Caco-2 (cell line): ENCODE measurements around the gene RIPK3. TPM values are rescaled to one million over a fixed set of nuclear protein-coding genes. Genes with fewer than 3 reads are reported as not detected.

Experiments
- BruUV-seq: library from RNA; stranded (reverse); fragments of 400-500 nt; replicated peaks from 2 replicates; lab custom pipeline; 2021; lab: Mats Ljungman, UMichigan
- CTCF ChIA-PET: fragments of 300-600 bp; sonication (Branson Sonifier 250); formaldehyde crosslinking; loops from one replicate; lab custom pipeline; 2022; ENCODE audit warnings: antibody characterized with exemption; lab: Charles Lee
- POLR2A ChIA-PET: fragments of 300-600 bp; sonication (Branson Sonifier 250); formaldehyde crosslinking; loops from one replicate; lab custom pipeline; 2022; ENCODE audit warnings: antibody characterized with exemption; lab: Charles Lee
- DNase-seq, 2 experiments: peaks; one replicate each; pipeline versions ENCODE4 v3.0.0 to v3.0.0-alpha.2; 2020 to 2022
- H3K27me3 ChIP-seq: replicated peaks from 2 replicates; pipeline ENCODE4 v1.6.0; 2011; ENCODE audit warnings: low read length; ENCODE audit not compliant: control insufficient read depth, insufficient read depth
- H3K36me3 ChIP-seq: 2 replicates; pipeline ENCODE4 v1.5.1; 2011; ENCODE audit warnings: low read length; ENCODE audit not compliant: control insufficient read depth, insufficient read depth
- H3K4me1 ChIP-seq: fragments of 250-450 bp; sonication (Bioruptor Pico); 2 replicates; pipeline ENCODE4 v1.5.1; 2020; ENCODE audit warnings: mild to moderate bottlenecking
- H3K4me3 ChIP-seq: 2 replicates; pipeline ENCODE4 v1.5.1; 2011; ENCODE audit warnings: low read depth, mild to moderate bottlenecking, control low read depth, low read length
- H3K9me3 ChIP-seq: fragments of 250-450 bp; sonication (Bioruptor Pico); 2 replicates; pipeline ENCODE4 v1.5.1; 2020; ENCODE audit warnings: mild to moderate bottlenecking, moderate library complexity
- H3K27ac Mint-ChIP-seq: one replicate; pipeline ENCODE4 v1.8.0; 2022; ENCODE audit warnings: mixed read lengths; ENCODE audit not compliant: unreplicated experiment
- H3K27me3 Mint-ChIP-seq: one replicate; pipeline ENCODE4 v1.8.0; 2022; ENCODE audit warnings: mixed read lengths; ENCODE audit not compliant: insufficient read depth, unreplicated experiment
- H3K36me3 Mint-ChIP-seq: one replicate; pipeline ENCODE4 v1.8.0; 2022; ENCODE audit warnings: mild to moderate bottlenecking, mixed read lengths; ENCODE audit not compliant: insufficient read depth, unreplicated experiment
- H3K4me1 Mint-ChIP-seq: one replicate; pipeline ENCODE4 v1.8.0; 2022; ENCODE audit warnings: low read depth, mixed read lengths; ENCODE audit not compliant: unreplicated experiment
- H3K4me3 Mint-ChIP-seq: one replicate; pipeline ENCODE4 v1.8.0; 2022; ENCODE audit warnings: mild to moderate bottlenecking, moderate library complexity, mixed read lengths; ENCODE audit not compliant: unreplicated experiment
- H3K9me3 Mint-ChIP-seq: one replicate; pipeline ENCODE4 v1.8.0; 2022; ENCODE audit warnings: mixed read lengths; ENCODE audit not compliant: unreplicated experiment
- intact Hi-C: fragments of 100-400 bp; cut with micrococcal nuclease; formaldehyde crosslinking; loops from one replicate; pipeline ENCODE4 v1.10.0; 2022; ENCODE audit not compliant: unreplicated experiment
- total RNA-seq: library from RNA; stranded (reverse); gene quantifications from 2 replicates; pipeline ENCODE4 v1.2.3, GENCODE V29; 2022
- TF ChIP-seq, protein P1 (sequence below), 2 experiments: fragments of 200-600 bp in 1 of 2; IDR thresholded peaks; 1 replicate in 1 of 2; 2 replicates in 1 of 2; pipeline versions ENCODE4 v1.5.1 to v1.8.0; 2011 to 2022; ENCODE audit warnings: antibody characterized with exemption in 1 of 2, control low read depth in 1 of 2, inconsistent platforms in 1 of 2, low read depth in 1 of 2, low read length in 1 of 2, mild to moderate bottlenecking in 1 of 2, moderate library complexity in 1 of 2; ENCODE audit not compliant: insufficient read depth in 1 of 2, severe bottlenecking in 1 of 2, unreplicated experiment in 1 of 2

RIPK3 gene
- total RNA-seq, 1 experiment from 2014 or later: 1.5 TPM

DNA sequence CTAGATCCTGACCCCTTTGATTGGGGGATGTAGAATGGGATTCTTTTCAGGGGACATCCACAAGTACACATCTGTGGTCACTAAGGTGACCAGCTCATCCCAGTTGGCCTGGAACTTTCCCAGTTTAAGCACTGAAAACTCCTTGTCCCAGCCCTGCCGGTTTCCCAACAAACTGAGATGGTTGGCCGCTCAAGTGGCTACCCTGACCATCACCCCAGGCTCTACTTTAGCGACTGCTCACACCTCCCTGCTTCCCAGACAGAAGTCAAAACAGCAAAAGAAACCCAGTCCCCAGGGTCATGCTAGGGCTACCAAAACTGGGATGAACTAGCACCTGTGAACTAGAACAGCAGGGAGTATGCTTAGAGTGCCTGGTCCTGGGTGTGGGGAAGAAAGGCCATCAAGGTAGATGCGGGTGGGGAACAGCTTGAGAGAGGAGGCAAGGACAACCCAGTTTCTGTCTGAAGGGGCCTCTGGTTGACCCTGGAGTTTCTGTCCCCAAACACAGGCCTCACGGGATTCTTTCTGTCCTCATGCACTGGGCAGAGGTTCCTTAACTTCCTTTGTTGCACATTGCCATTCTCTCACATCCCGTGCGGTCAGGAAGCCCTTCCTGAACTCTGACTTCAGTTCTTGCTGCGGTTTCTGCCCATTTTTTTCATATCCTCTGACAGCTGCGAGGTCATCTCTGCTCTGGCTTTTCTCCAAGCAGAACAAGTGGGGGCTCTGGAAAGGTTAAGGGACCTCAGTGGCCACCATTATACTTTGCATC, 26.9 kb downstream of the RIPK3 start:
- DNase-seq: no peak
- ChIA-PET CTCF (no interaction called here), POLR2A (no interaction called here)
- H3K4me1 ChIP-seq: peaks cover 22% of the 10 kb centered on the region
- H3K27me3 Mint-ChIP-seq: no peaks in the 10 kb centered on the region
- peaks cover 27% of the 10 kb centered on the region for H3K36me3 Mint-ChIP-seq
- no peaks in the 10 kb centered on the region for H3K27me3 ChIP-seq
- TF ChIP-seq, protein P1, sequence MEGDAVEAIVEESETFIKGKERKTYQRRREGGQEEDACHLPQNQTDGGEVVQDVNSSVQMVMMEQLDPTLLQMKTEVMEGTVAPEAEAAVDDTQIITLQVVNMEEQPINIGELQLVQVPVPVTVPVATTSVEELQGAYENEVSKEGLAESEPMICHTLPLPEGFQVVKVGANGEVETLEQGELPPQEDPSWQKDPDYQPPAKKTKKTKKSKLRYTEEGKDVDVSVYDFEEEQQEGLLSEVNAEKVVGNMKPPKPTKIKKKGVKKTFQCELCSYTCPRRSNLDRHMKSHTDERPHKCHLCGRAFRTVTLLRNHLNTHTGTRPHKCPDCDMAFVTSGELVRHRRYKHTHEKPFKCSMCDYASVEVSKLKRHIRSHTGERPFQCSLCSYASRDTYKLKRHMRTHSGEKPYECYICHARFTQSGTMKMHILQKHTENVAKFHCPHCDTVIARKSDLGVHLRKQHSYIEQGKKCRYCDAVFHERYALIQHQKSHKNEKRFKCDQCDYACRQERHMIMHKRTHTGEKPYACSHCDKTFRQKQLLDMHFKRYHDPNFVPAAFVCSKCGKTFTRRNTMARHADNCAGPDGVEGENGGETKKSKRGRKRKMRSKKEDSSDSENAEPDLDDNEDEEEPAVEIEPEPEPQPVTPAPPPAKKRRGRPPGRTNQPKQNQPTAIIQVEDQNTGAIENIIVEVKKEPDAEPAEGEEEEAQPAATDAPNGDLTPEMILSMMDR (IDR thresholded peaks at IDR 0.05; ENCODE audit: insufficient read depth in 1 of 2, low read depth in 1 of 2, low read length in 1 of 2, severe bottlenecking in 1 of 2, unreplicated experiment in 1 of 2): no peak
- no peak overlapping the region for H3K4me3 ChIP-seq
- H3K27ac Mint-ChIP-seq: no peak overlapping the region
- no peaks in the 10 kb centered on the region for H3K36me3 ChIP-seq
- intact Hi-C loops: no loop called here
- no TSS peak for BruUV-seq
- no peak overlapping the region for H3K4me3 Mint-ChIP-seq
- H3K9me3 Mint-ChIP-seq: no peaks in the 10 kb centered on the region
- H3K4me1 Mint-ChIP-seq: peaks cover 12% of the 10 kb centered on the region
- no peaks in the 10 kb centered on the region for H3K9me3 ChIP-seq

DNA sequence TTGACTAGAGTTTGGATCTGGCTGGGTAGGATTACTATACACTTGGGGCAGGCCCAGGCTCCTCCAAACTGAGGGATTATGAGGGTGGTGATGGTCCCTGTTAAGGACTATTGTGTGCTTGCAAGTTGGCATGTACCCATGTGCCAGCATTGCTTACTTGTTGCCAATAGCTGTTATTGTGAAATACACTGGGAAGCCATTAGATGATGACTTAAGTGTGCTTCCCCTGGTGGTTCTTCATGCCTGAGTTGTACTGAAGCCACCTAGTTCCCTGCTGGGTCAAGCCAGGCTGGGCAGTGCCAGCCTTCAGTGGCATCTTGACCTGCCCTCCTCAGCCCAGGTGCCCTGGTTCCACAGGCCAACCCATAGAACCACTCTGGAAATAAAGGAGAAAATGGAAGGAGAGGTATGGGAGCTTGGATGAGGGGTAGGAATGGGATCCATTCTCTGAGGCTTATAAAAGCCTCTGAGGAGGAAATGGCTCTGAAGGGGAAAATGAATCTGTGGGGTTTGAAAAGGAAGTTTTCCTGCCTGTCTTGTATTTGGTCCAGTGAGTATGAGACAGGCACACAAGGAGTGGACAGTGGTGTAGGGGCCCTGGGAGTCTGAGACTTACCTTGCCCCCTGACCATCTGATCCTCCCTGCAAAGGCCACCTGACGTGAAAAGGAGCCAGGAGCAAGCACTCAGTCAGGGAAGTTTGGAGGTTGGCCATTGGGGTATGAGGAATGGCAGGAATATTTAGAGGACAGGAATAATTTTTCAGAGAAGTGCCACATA, 27.8 kb downstream of the RIPK3 start:
- no peak for DNase-seq
- Mint-ChIP-seq H3K27me3 (no peaks in the 10 kb centered on the region), H3K27ac (no peak overlapping the region), H3K36me3 (peaks cover 33% of the 10 kb centered on the region), H3K4me3 (no peak overlapping the region), H3K9me3 (no peaks in the 10 kb centered on the region), H3K4me1 (peaks cover 21% of the 10 kb centered on the region)
- H3K4me1 ChIP-seq: peaks cover 31% of the 10 kb centered on the region
- H3K36me3 ChIP-seq: no peaks in the 10 kb centered on the region
- no TSS peak for BruUV-seq
- ChIA-PET POLR2A (no interaction called here), CTCF (no interaction called here)
- no peak overlapping the region for H3K4me3 ChIP-seq
- intact Hi-C loops: no loop called here
- no peaks in the 10 kb centered on the region for H3K9me3 ChIP-seq
- TF ChIP-seq, protein P1 (IDR thresholded peaks at IDR 0.05; ENCODE audit: insufficient read depth in 1 of 2, low read depth in 1 of 2, low read length in 1 of 2, severe bottlenecking in 1 of 2, unreplicated experiment in 1 of 2): no peak
- no peaks in the 10 kb centered on the region for H3K27me3 ChIP-seq

DNA sequence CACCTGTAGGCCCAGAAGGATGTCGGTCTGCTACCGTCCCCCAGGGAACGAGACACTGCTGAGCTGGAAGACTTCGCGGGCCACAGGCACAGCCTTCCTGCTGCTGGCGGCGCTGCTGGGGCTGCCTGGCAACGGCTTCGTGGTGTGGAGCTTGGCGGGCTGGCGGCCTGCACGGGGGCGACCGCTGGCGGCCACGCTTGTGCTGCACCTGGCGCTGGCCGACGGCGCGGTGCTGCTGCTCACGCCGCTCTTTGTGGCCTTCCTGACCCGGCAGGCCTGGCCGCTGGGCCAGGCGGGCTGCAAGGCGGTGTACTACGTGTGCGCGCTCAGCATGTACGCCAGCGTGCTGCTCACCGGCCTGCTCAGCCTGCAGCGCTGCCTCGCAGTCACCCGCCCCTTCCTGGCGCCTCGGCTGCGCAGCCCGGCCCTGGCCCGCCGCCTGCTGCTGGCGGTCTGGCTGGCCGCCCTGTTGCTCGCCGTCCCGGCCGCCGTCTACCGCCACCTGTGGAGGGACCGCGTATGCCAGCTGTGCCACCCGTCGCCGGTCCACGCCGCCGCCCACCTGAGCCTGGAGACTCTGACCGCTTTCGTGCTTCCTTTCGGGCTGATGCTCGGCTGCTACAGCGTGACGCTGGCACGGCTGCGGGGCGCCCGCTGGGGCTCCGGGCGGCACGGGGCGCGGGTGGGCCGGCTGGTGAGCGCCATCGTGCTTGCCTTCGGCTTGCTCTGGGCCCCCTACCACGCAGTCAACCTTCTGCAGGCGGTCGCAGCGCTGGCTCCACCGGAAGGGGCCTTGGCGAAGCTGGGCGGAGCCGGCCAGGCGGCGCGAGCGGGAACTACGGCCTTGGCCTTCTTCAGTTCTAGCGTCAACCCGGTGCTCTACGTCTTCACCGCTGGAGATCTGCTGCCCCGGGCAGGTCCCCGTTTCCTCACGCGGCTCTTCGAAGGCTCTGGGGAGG, 28.9 kb downstream of the RIPK3 start, which contains the start of gene LTB4R:
Gene LTB4R, plus strand, starts transcription at position 857 of the 959 bp plus-strand sequence. CDS start 4,150 bp downstream, outside the sequence.
- peaks cover 3% of the 10 kb centered on the region for H3K36me3 ChIP-seq
- no peaks in the 10 kb centered on the region for H3K9me3 ChIP-seq
- no peak within 1 kb of the TSS for H3K27ac Mint-ChIP-seq
- no peak within 1 kb of the TSS for H3K4me3 ChIP-seq
- no TSS peak for BruUV-seq
- no peak within 1 kb of the TSS for H3K4me3 Mint-ChIP-seq
- H3K27me3 ChIP-seq: no peaks in the 10 kb centered on the region
- intact Hi-C loops: no loop called here
- no peaks in the 10 kb centered on the region for H3K27me3 Mint-ChIP-seq
- TF ChIP-seq, protein P1 (IDR thresholded peaks at IDR 0.05; ENCODE audit: insufficient read depth in 1 of 2, low read depth in 1 of 2, low read length in 1 of 2, severe bottlenecking in 1 of 2, unreplicated experiment in 1 of 2): no peak
- peaks cover 27% of the 10 kb centered on the region for H3K4me1 Mint-ChIP-seq
- POLR2A ChIA-PET: no interaction called here
- CTCF ChIA-PET: interaction anchor here (4.3 kb wide), 1 partner anchor 69 kb away, joined by 42 read pairs; the partner anchor contains the start of gene TINF2
- no peaks in the 10 kb centered on the region for H3K9me3 Mint-ChIP-seq
- no peak for DNase-seq
- H3K4me1 ChIP-seq: peaks cover 25% of the 10 kb centered on the region
- H3K36me3 Mint-ChIP-seq: peaks cover 32% of the 10 kb centered on the region
